ENCODE results near the gene PGRMC2.

DNA sequence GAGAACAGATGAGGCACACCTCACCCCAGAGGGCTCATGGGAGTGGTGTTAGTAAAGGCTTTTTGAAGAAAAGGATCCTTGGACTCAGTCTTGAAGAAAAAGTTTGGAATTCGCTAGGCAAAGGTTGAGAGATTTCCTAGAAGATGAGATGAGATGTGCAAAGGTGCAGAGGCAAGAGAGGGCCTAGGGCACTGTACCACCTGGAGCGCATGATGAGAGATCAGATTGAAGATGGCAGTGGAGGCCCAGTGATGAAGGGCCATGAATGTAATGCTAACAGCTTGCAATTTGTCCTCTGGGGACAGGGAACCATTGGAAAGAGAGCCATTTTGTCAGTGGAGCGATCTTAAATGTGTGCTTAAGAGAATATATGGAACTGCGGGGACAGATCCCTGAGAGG lies 45.0 kb downstream of the PGRMC2 start:
- TF ChIP-seq, protein P1, sequence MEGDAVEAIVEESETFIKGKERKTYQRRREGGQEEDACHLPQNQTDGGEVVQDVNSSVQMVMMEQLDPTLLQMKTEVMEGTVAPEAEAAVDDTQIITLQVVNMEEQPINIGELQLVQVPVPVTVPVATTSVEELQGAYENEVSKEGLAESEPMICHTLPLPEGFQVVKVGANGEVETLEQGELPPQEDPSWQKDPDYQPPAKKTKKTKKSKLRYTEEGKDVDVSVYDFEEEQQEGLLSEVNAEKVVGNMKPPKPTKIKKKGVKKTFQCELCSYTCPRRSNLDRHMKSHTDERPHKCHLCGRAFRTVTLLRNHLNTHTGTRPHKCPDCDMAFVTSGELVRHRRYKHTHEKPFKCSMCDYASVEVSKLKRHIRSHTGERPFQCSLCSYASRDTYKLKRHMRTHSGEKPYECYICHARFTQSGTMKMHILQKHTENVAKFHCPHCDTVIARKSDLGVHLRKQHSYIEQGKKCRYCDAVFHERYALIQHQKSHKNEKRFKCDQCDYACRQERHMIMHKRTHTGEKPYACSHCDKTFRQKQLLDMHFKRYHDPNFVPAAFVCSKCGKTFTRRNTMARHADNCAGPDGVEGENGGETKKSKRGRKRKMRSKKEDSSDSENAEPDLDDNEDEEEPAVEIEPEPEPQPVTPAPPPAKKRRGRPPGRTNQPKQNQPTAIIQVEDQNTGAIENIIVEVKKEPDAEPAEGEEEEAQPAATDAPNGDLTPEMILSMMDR (IDR thresholded peaks at IDR 0.05), result no peak
- no peak for TF ChIP-seq POLR2A (IDR thresholded peaks at IDR 0.05)

Measured in heart left ventricle (tissue), 13 donors.